ENCODE results near the gene ADAM17. TPM values are rescaled to one million over a fixed set of nuclear protein-coding genes. Genes with fewer than 3 reads are reported as not detected.

Gene ADAM17
- total RNA-seq, 1 donor from 2014 or later, result 13.7 TPM

DNA sequence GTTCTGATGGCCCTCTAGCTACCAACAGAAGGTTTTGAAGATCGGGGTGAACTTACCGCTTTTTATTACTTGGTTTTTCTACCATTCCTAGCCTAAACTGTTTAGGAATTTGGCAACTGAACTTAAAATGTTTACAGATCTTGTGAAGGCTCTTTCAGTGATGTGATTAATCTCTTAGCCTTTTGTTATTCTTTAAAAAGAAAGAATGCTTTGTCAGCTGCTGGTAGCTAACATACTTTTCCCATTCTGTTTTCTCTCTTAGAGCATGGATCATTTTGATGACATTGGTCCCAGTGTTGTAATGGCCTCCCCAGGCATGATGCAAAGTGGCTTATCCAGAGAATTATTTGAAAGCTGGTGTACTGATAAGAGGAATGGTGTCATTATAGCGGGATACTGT lies 114.1 kb downstream of the ADAM17 start:
- DNase-seq, result no peak
- no peak for ATAC-seq
- intact Hi-C loops (cut with micrococcal nuclease), result no loop called here

- no peak for DNase-seq
- intact Hi-C loops (cut with micrococcal nuclease), result no loop called here
- no peak for ATAC-seq
Observed at GRCh38 chr2:9440058-9440727, 115.4 kb downstream of the ADAM17 start.

- DNase-seq, result no peak
- no peak for ATAC-seq
- intact Hi-C loops (cut with micrococcal nuclease), result no loop called here
Observed at GRCh38 chr2:9439536-9439935, 116.1 kb downstream of the ADAM17 start.

Other genes starting within 250 kb of the ADAM17 start
- gene ITGB1BP1, start 132.3 kb downstream of the ADAM17 start, total RNA-seq, result 102 TPM
- 15.5 TPM for gene CPSF3, start 132.2 kb downstream of the ADAM17 start, total RNA-seq
- gene IAH1, start 81.3 kb downstream of the ADAM17 start, total RNA-seq, result 83.2 TPM
- 119 TPM for gene YWHAQ, start 75.2 kb upstream of the ADAM17 start, total RNA-seq

Measured in left ventricle myocardium superior (tissue), 1 donor.